WTC11 (cell line): ENCODE results near the gene ISOC2. TPM values are rescaled to one million over a fixed set of nuclear protein-coding genes. Genes with fewer than 3 reads are reported as not detected.

Experiments
- ATAC-seq: fragments of 200-7000 bp; cut with Tn5 transposase; 2 replicates; pipeline ENCODE4 v1.10.0; 2021; ENCODE audit warnings: mild to moderate bottlenecking, moderate library complexity
- CTCF ChIA-PET: fragments of 300-600 bp; sonication (Branson Sonifier 250); formaldehyde crosslinking; loops from one replicate; lab custom pipeline; 2021; ENCODE audit warnings: antibody characterized with exemption; lab: Charles Lee
- POLR2A ChIA-PET: fragments of 350-600 bp; sonication (Branson Sonifier 250); formaldehyde crosslinking; loops from one replicate; lab custom pipeline; 2021; ENCODE audit warnings: antibody characterized with exemption; lab: Charles Lee
- DNase-seq: peaks from one replicate; pipeline ENCODE4 v3.0.0; 2021; ENCODE audit warnings: low spot score
- H3K27ac Mint-ChIP-seq: 2 replicates; pipeline ENCODE4 v1.8.0; 2021; ENCODE audit warnings: mixed read lengths
- H3K27me3 Mint-ChIP-seq: 2 replicates; pipeline ENCODE4 v1.8.0; 2021; ENCODE audit warnings: low read depth, mild to moderate bottlenecking, moderate library complexity, mixed read lengths
- H3K36me3 Mint-ChIP-seq: 2 replicates; pipeline ENCODE4 v1.8.0; 2021; ENCODE audit warnings: mixed read lengths
- H3K4me1 Mint-ChIP-seq: 2 replicates; pipeline ENCODE4 v1.8.0; 2022; ENCODE audit warnings: mixed read lengths
- H3K4me3 Mint-ChIP-seq: 2 replicates; pipeline ENCODE4 v1.8.0; 2021; ENCODE audit warnings: mild to moderate bottlenecking, moderate library complexity, mixed read lengths
- H3K9me3 Mint-ChIP-seq: 2 replicates; pipeline ENCODE4 v1.8.0; 2021; ENCODE audit warnings: mixed read lengths
- CREB1 ChIP-seq: sonication (generic); formaldehyde crosslinking; IDR thresholded peaks from 2 replicates; pipeline ENCODE4 v1.8.0; 2023; ENCODE audit warnings: mild to moderate bottlenecking, missing genetic modification reagents
- CREM ChIP-seq: sonication (generic); formaldehyde crosslinking; IDR thresholded peaks from 2 replicates; pipeline ENCODE4 v1.8.1; 2022; ENCODE audit warnings: mild to moderate bottlenecking, missing genetic modification reagents, moderate library complexity
- EMX1 ChIP-seq: fragments of 250-450 bp; sonication (Bioruptor Pico); IDR thresholded peaks from 2 replicates; pipeline ENCODE4 v1.8.0; 2021; ENCODE audit warnings: mild to moderate bottlenecking
- JAZF1 ChIP-seq: fragments of 250-450 bp; sonication (Bioruptor Pico); IDR thresholded peaks from 2 replicates; pipeline ENCODE4 v1.9.0; 2021; ENCODE audit warnings: moderate library complexity, mild to moderate bottlenecking, inconsistent platforms
- MXD4 ChIP-seq: fragments of 250-450 bp; sonication (Bioruptor Pico); IDR thresholded peaks from 2 replicates; pipeline ENCODE4 v1.8.0; 2021; ENCODE audit warnings: mild to moderate bottlenecking, moderate library complexity, borderline replicate concordance
- MYBL2 ChIP-seq: sonication (generic); formaldehyde crosslinking; IDR thresholded peaks from 2 replicates; pipeline ENCODE4 v1.8.1; 2023; ENCODE audit warnings: mild to moderate bottlenecking, moderate library complexity, missing genetic modification reagents
- SP1 ChIP-seq: sonication (generic); formaldehyde crosslinking; conservative IDR thresholded peaks from 2 replicates; pipeline ENCODE4 v1.8.1; 2022; ENCODE audit warnings: missing genetic modification reagents
- TEAD1 ChIP-seq: sonication (generic); formaldehyde crosslinking; IDR thresholded peaks from 2 replicates; pipeline ENCODE4 v1.8.0; 2022; ENCODE audit warnings: mild to moderate bottlenecking, missing genetic modification reagents
- ZNF121 ChIP-seq: sonication (generic); formaldehyde crosslinking; IDR thresholded peaks from 2 replicates; pipeline ENCODE4 v1.8.0; 2023; ENCODE audit warnings: missing genetic modification reagents
- ZNF138 ChIP-seq: sonication (generic); formaldehyde crosslinking; conservative IDR thresholded peaks from 2 replicates; pipeline ENCODE4 v1.8.1; 2022; ENCODE audit warnings: mild to moderate bottlenecking, moderate library complexity, missing genetic modification reagents
- ZNF396 ChIP-seq: fragments of 250-450 bp; sonication (Bioruptor Pico); IDR thresholded peaks from 2 replicates; pipeline ENCODE4 v1.8.0; 2021; ENCODE audit warnings: mild to moderate bottlenecking, moderate library complexity, borderline replicate concordance
- total RNA-seq: library from RNA; stranded (reverse); gene quantifications from 3 replicates; pipeline ENCODE4 v1.2.3, GENCODE V29; 2021
- TF ChIP-seq, protein P1 (sequence below): sonication (generic); formaldehyde crosslinking; IDR thresholded peaks from 2 replicates; pipeline ENCODE4 v1.8.0; 2022; ENCODE audit warnings: mild to moderate bottlenecking, missing genetic modification reagents
- TF ChIP-seq, protein P2 (sequence below): fragments of 250-450 bp; sonication (Bioruptor Pico); IDR thresholded peaks from 2 replicates; pipeline ENCODE4 v2.1.2; 2022; ENCODE audit warnings: mild to moderate bottlenecking, moderate library complexity
- TF ChIP-seq, protein P3 (sequence below): sonication (generic); formaldehyde crosslinking; IDR thresholded peaks from 2 replicates; pipeline ENCODE4 v1.8.1; 2022; ENCODE audit warnings: mild to moderate bottlenecking, moderate library complexity, missing genetic modification reagents
- TF ChIP-seq, protein P4 (sequence below): sonication (generic); formaldehyde crosslinking; conservative IDR thresholded peaks from 2 replicates; pipeline ENCODE4 v1.8.1; 2023; ENCODE audit warnings: mild to moderate bottlenecking, low read depth, missing genetic modification reagents, moderate library complexity
- TF ChIP-seq, protein P5 (sequence below): sonication (generic); formaldehyde crosslinking; IDR thresholded peaks from 2 replicates; pipeline ENCODE4 v1.8.1; 2023; ENCODE audit warnings: mild to moderate bottlenecking, missing genetic modification reagents
- TF ChIP-seq, protein P6 (sequence below): sonication (generic); formaldehyde crosslinking; IDR thresholded peaks from 2 replicates; pipeline ENCODE4 v1.8.1; 2022; ENCODE audit warnings: low read depth, mild to moderate bottlenecking, moderate library complexity, missing genetic modification reagents, borderline replicate concordance
- TF ChIP-seq, protein P7 (sequence below): fragments of 250-450 bp; sonication (Bioruptor Pico); IDR thresholded peaks from 2 replicates; pipeline ENCODE4 v1.8.0; 2021; ENCODE audit warnings: mild to moderate bottlenecking

Gene ISOC2
- total RNA-seq, 1 experiment from 2014 or later = 96.3 TPM

DNA sequence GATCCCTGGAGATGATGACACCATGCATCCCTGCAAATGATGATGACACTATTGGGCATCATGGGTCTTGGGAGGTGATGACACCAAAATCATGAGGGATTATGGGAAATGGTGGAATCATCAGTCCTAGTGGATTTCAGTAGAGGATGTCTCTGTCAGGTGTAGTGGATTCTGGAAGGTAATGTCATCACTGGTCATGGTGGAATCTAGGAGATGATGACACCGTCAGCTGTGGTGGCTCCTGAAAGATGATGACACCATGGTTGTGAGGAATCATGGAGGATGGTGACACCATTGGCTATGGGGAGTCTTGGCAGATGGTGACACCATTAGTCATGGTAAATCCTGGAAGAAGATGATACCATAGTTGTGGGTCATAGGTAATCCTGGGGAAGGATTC lies 30.3 kb downstream of the ISOC2 start:
- H3K36me3 Mint-ChIP-seq = no peaks in the 10 kb centered on the region; the same call in 1 of the 2 replicates
- H3K9me3 Mint-ChIP-seq = peaks cover 22% of the 10 kb centered on the region
- TF ChIP-seq CREB1 (CRISPR knock-in tag) (no peak), CREM (CRISPR knock-in tag) (no peak)
- TF ChIP-seq, protein P1, sequence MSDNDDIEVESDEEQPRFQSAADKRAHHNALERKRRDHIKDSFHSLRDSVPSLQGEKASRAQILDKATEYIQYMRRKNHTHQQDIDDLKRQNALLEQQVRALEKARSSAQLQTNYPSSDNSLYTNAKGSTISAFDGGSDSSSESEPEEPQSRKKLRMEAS (CRISPR knock-in tag) = no peak
- peaks cover 33% of the 10 kb centered on the region for H3K27me3 Mint-ChIP-seq
- CTCF ChIA-PET = interaction anchor here (0.5 kb wide), 1 partner anchor 17 kb away, joined by 3 read pairs; no protein-coding TSS in a partner anchor
- ATAC-seq (no peak), DNase-seq (no peak)
- H3K4me3 Mint-ChIP-seq = no peak overlapping the region
- POLR2A ChIA-PET = no interaction called here
- H3K4me1 Mint-ChIP-seq = 0 out of 2 replicates have a peak, but pooled peaks cover 5% of the 10 kb centered on the region
- H3K27ac Mint-ChIP-seq = no peak overlapping the region

DNA sequence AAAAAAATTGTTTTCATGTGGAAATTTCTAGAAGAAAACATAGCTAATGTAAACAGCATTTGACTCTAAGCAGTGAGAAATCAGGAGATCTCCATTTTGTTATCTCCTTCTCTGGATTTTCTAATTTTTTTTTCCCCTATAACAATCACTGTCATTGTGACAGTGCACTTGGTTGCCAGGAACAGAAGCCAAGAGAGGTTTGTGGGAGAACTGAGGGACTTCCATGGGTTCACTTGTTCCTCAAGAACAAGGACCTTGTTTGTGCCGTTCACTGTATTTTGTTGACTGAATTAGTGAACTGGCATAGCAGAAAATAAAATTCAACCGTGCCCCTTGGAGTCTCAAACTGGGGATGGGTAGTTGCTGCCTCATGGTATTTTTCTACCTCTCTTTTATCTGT lies 35.4 kb downstream of the ISOC2 start:
- no peak for TF ChIP-seq MXD4 (CRISPR knock-in tag)
- TF ChIP-seq, protein P2, sequence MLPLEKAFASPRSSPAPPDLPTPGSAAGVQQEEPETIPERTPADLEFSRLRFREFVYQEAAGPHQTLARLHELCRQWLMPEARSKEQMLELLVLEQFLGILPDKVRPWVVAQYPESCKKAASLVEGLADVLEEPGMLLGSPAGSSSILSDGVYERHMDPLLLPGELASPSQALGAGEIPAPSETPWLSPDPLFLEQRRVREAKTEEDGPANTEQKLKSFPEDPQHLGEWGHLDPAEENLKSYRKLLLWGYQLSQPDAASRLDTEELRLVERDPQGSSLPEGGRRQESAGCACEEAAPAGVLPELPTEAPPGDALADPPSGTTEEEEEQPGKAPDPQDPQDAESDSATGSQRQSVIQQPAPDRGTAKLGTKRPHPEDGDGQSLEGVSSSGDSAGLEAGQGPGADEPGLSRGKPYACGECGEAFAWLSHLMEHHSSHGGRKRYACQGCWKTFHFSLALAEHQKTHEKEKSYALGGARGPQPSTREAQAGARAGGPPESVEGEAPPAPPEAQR (CRISPR knock-in tag) = no peak
- Mint-ChIP-seq H3K9me3 (peaks cover 9% of the 10 kb centered on the region), H3K4me1 (0 out of 2 replicates have a peak, but pooled peaks cover 5% of the 10 kb centered on the region), H3K27me3 (peaks cover 57% of the 10 kb centered on the region), H3K4me3 (no peak overlapping the region), H3K36me3 (no peaks in the 10 kb centered on the region; the same call in 1 of the 2 replicates), H3K27ac (no peak overlapping the region)
- ATAC-seq (no peak), DNase-seq (no peak)
- POLR2A ChIA-PET = interaction anchor here (0.5 kb wide), 1 partner anchor 131 kb away, joined by 3 read pairs; no protein-coding TSS in a partner anchor
- CTCF ChIA-PET = interaction anchor here (0.6 kb wide), 2 partner anchors 111 to 180 kb away, joined by 3 read pairs; no protein-coding TSS in a partner anchor

DNA sequence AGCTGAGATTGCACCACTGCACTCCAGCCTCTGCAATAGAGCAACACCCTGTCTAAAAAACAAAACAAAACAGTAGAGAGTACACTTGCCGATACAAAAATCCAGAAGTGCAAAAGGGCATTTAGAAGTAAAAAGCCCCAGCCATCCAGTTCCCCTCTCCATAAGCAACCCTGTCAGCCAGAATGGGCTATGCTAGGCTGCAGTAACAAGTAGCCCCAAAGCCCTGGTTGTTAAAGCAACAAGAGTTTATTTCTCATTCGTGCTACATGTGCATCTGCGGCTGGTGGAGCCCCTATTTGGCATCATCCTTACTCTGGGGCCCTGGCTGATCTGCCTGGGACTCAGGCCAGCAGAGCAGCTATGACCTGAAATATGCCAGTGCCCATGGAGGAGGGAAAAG lies 36.9 kb downstream of the ISOC2 start:
- H3K4me3 Mint-ChIP-seq = no peak overlapping the region
- no peaks in the 10 kb centered on the region for H3K36me3 Mint-ChIP-seq
- ChIA-PET CTCF (no interaction called here), POLR2A (no interaction called here)
- DNase-seq (no peak), ATAC-seq (no peak)
- H3K9me3 Mint-ChIP-seq = no peaks in the 10 kb centered on the region
- H3K4me1 Mint-ChIP-seq = 0 out of 2 replicates have a peak, but pooled peaks cover 5% of the 10 kb centered on the region
- peaks cover 67% of the 10 kb centered on the region for H3K27me3 Mint-ChIP-seq
- H3K27ac Mint-ChIP-seq = no peak overlapping the region
- TF ChIP-seq, protein P3, sequence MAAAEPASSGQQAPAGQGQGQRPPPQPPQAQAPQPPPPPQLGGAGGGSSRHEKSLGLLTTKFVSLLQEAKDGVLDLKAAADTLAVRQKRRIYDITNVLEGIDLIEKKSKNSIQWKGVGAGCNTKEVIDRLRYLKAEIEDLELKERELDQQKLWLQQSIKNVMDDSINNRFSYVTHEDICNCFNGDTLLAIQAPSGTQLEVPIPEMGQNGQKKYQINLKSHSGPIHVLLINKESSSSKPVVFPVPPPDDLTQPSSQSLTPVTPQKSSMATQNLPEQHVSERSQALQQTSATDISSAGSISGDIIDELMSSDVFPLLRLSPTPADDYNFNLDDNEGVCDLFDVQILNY (CRISPR knock-in tag) = no peak

DNA sequence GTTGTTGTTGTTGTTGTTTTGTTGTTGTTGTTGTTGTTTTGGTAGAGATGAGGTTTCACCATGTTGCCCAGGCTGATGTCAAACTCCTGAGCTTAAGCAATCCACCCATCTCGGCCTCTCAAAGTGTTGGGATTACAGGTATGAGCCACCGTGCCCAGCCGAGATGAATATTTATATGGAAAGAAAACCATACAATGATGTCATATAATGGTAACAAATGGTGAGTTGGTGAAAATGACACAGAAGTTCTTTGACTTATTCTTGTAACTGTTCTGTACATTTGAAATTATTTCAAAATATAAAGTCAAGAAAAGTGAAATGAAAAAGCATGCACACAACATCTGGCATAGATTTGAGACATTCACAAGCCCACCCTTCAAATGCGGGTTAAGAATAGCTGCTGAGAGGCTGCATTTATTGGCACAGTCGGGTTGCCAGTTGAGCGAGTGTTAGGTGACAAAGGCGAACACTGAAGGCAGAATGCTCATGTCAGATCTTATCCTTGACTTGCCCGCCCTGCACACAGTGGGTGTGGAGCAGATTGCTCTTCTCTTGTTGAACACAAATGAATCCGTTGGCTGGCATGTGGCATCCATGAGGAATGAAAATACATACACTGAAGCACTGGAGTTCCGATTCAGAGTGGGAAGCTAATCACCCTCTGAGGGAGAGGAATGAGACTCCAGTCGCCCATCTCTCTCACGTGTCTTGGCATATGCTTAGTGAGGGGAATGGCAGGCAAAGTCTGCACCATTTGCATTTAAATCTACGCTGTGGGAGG lies 38.0 kb downstream of the ISOC2 start:
- Mint-ChIP-seq H3K36me3 (no peaks in the 10 kb centered on the region), H3K27me3 (peaks cover 71% of the 10 kb centered on the region), H3K9me3 (no peaks in the 10 kb centered on the region), H3K27ac (no peak overlapping the region), H3K4me3 (no peak overlapping the region), H3K4me1 (no peaks in the 10 kb centered on the region; the same call in 1 of the 2 replicates)
- CTCF ChIA-PET = interaction anchor here (0.6 to 1.0 kb wide), 3 partner anchors 30 to 209 kb away, joined by 3 read pairs; partner anchors contain the start of gene KMT5C
- DNase-seq = no peak
- no peak for ATAC-seq
- POLR2A ChIA-PET = interaction anchor here (0.6 kb wide), 2 partner anchors 12 to 206 kb away, joined by 3 read pairs; no protein-coding TSS in a partner anchor
- TF ChIP-seq TEAD1 (CRISPR knock-in tag) (no peak), SP1 (CRISPR knock-in tag) (no peak), CREB1 (CRISPR knock-in tag) (no peak), JAZF1 (CRISPR knock-in tag) (no peak), EMX1 (CRISPR knock-in tag) (no peak), ZNF396 (no peak), ZNF138 (no peak), ZNF121 (CRISPR knock-in tag) (no peak), MYBL2 (CRISPR knock-in tag) (no peak)
- TF ChIP-seq, protein P4, sequence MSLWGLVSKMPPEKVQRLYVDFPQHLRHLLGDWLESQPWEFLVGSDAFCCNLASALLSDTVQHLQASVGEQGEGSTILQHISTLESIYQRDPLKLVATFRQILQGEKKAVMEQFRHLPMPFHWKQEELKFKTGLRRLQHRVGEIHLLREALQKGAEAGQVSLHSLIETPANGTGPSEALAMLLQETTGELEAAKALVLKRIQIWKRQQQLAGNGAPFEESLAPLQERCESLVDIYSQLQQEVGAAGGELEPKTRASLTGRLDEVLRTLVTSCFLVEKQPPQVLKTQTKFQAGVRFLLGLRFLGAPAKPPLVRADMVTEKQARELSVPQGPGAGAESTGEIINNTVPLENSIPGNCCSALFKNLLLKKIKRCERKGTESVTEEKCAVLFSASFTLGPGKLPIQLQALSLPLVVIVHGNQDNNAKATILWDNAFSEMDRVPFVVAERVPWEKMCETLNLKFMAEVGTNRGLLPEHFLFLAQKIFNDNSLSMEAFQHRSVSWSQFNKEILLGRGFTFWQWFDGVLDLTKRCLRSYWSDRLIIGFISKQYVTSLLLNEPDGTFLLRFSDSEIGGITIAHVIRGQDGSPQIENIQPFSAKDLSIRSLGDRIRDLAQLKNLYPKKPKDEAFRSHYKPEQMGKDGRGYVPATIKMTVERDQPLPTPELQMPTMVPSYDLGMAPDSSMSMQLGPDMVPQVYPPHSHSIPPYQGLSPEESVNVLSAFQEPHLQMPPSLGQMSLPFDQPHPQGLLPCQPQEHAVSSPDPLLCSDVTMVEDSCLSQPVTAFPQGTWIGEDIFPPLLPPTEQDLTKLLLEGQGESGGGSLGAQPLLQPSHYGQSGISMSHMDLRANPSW (CRISPR knock-in tag) = no peak
- TF ChIP-seq, protein P5, sequence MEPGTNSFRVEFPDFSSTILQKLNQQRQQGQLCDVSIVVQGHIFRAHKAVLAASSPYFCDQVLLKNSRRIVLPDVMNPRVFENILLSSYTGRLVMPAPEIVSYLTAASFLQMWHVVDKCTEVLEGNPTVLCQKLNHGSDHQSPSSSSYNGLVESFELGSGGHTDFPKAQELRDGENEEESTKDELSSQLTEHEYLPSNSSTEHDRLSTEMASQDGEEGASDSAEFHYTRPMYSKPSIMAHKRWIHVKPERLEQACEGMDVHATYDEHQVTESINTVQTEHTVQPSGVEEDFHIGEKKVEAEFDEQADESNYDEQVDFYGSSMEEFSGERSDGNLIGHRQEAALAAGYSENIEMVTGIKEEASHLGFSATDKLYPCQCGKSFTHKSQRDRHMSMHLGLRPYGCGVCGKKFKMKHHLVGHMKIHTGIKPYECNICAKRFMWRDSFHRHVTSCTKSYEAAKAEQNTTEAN = no peak
- TF ChIP-seq, protein P6, sequence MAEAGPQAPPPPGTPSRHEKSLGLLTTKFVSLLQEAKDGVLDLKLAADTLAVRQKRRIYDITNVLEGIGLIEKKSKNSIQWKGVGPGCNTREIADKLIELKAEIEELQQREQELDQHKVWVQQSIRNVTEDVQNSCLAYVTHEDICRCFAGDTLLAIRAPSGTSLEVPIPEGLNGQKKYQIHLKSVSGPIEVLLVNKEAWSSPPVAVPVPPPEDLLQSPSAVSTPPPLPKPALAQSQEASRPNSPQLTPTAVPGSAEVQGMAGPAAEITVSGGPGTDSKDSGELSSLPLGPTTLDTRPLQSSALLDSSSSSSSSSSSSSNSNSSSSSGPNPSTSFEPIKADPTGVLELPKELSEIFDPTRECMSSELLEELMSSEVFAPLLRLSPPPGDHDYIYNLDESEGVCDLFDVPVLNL = no peak
- TF ChIP-seq, protein P7, sequence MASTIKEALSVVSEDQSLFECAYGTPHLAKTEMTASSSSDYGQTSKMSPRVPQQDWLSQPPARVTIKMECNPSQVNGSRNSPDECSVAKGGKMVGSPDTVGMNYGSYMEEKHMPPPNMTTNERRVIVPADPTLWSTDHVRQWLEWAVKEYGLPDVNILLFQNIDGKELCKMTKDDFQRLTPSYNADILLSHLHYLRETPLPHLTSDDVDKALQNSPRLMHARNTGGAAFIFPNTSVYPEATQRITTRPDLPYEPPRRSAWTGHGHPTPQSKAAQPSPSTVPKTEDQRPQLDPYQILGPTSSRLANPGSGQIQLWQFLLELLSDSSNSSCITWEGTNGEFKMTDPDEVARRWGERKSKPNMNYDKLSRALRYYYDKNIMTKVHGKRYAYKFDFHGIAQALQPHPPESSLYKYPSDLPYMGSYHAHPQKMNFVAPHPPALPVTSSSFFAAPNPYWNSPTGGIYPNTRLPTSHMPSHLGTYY = no peak
